IMR-90 (cell line): Measurements from ENCODE around the gene PILRA. TPM values are rescaled to one million over a fixed set of nuclear protein-coding genes. Genes with fewer than 3 reads are reported as not detected.

ENCODE experiments used
- ATAC-seq: fragments of 200-7000 bp; cut with Tn5 transposase; 2 replicates; pipeline ENCODE4 v1.9.1; 2020; ENCODE audit warnings: low read depth, mild to moderate bottlenecking, moderate library complexity
- BruUV-seq: library from RNA; stranded (reverse); fragments of 400-500 nt; replicated peaks from 2 replicates; lab custom pipeline; 2021; lab: Mats Ljungman, UMichigan
- CTCF ChIA-PET: fragments of 300-600 bp; formaldehyde crosslinking; extraction: SDS; loops from one replicate; lab custom pipeline; 2021; ENCODE audit warnings: antibody characterized with exemption; lab: Yijun Ruan, JAX
- POLR2A ChIA-PET: fragments of 300-600 bp; sonication (Branson Sonifier 250); formaldehyde crosslinking; loops from one replicate; lab custom pipeline; 2022; ENCODE audit warnings: antibody characterized with exemption; ENCODE audit not compliant: unreplicated experiment; lab: Charles Lee
- DNase-seq: peaks from one replicate; pipeline ENCODE4 v3.0.0; 2013
- H2AFZ ChIP-seq: replicated peaks from 2 replicates; pipeline ENCODE3; 2013; ENCODE audit warnings: low read length, mild to moderate bottlenecking; ENCODE audit not compliant: poor library complexity
- H2AK5ac ChIP-seq: 2 replicates; pipeline ENCODE4 v1.6.1; 2013; ENCODE audit warnings: low read depth, low read length, inconsistent platforms
- H2AK9ac ChIP-seq: replicated peaks from 2 replicates; pipeline ENCODE3; 2013; ENCODE audit warnings: mild to moderate bottlenecking, low read depth, low read length, moderate library complexity; ENCODE audit not compliant: poor library complexity
- H2BK120ac ChIP-seq: 2 replicates; pipeline ENCODE4 v1.6.1; 2013; ENCODE audit warnings: low read depth, low read length, inconsistent platforms
- H2BK15ac ChIP-seq: 3 replicates; pipeline ENCODE4 v1.6.1; 2013; ENCODE audit warnings: low read depth, low read length, inconsistent platforms
- H2BK20ac ChIP-seq: 2 replicates; pipeline ENCODE4 v1.6.1; 2013; ENCODE audit warnings: low read depth, mild to moderate bottlenecking, inconsistent platforms, low read length, moderate library complexity
- H2BK5ac ChIP-seq: 2 replicates; pipeline ENCODE4 v1.6.1; 2013; ENCODE audit warnings: mild to moderate bottlenecking, low read depth, low read length, inconsistent platforms; ENCODE audit not compliant: poor library complexity, severe bottlenecking
- H3K14ac ChIP-seq: replicated peaks from 2 replicates; pipeline ENCODE4 v1.6.1; 2013; ENCODE audit warnings: low read depth, low read length, inconsistent platforms
- H3K18ac ChIP-seq: 2 replicates; pipeline ENCODE4 v1.6.1; 2013; ENCODE audit warnings: low read depth, low read length, control low read depth
- H3K23ac ChIP-seq: 2 replicates; pipeline ENCODE4 v1.6.1; 2013; ENCODE audit warnings: low read depth, low read length, inconsistent platforms
- H3K27ac ChIP-seq: 2 replicates; pipeline ENCODE4 v1.5.1; 2013; ENCODE audit warnings: mild to moderate bottlenecking, control low read depth, low read length; ENCODE audit not compliant: insufficient read depth
- H3K27me3 ChIP-seq: 2 replicates; pipeline ENCODE4 v1.6.1; 2013; ENCODE audit warnings: low read length; ENCODE audit not compliant: control insufficient read depth, insufficient read depth
- H3K36me3 ChIP-seq: 2 replicates; pipeline ENCODE4 v1.6.1; 2013; ENCODE audit warnings: low read length, mixed read lengths; ENCODE audit not compliant: control insufficient read depth, insufficient read depth
- H3K4ac ChIP-seq: 2 replicates; pipeline ENCODE4 v1.6.1; 2013; ENCODE audit warnings: low read depth, low read length, inconsistent platforms
- H3K4me1 ChIP-seq: 2 replicates; pipeline ENCODE4 v1.6.1; 2013; ENCODE audit warnings: low read length, mixed read lengths; ENCODE audit not compliant: control insufficient read depth, insufficient read depth
- H3K4me2 ChIP-seq: 2 replicates; pipeline ENCODE4 v1.6.1; 2013; ENCODE audit warnings: low read depth, mild to moderate bottlenecking, control low read depth, low read length, moderate library complexity
- H3K4me3 ChIP-seq: 2 replicates; pipeline ENCODE4 v1.5.1; 2013; ENCODE audit warnings: low read depth, mild to moderate bottlenecking, control low read depth, low read length, moderate library complexity; ENCODE audit not compliant: insufficient read depth
- H3K56ac ChIP-seq: 2 replicates; pipeline ENCODE4 v1.6.1; 2013; ENCODE audit warnings: low read length, inconsistent platforms; ENCODE audit not compliant: insufficient read depth; ENCODE audit errors: extremely low read depth
- H3K79me1 ChIP-seq, 2 experiments: 2 replicates each; pipeline ENCODE4 v1.6.1; 2013; ENCODE audit warnings: low read length in 2 of 2, inconsistent platforms in 1 of 2, low read depth in 1 of 2
- H3K9ac ChIP-seq: 2 replicates; pipeline ENCODE4 v1.6.1; 2013; ENCODE audit warnings: low read depth, low read length, control low read depth
- H3K9me1 ChIP-seq: 2 replicates; pipeline ENCODE4 v1.6.1; 2013; ENCODE audit warnings: low read length, inconsistent platforms; ENCODE audit not compliant: insufficient read depth
- H3K9me3 ChIP-seq: 2 replicates; pipeline ENCODE4 v1.6.1; 2013; ENCODE audit warnings: low read length; ENCODE audit not compliant: control insufficient read depth, insufficient read depth
- H4K20me1 ChIP-seq: 2 replicates; pipeline ENCODE4 v1.6.1; 2013; ENCODE audit warnings: low read length, inconsistent platforms; ENCODE audit not compliant: insufficient read depth
- H4K5ac ChIP-seq: 2 replicates; pipeline ENCODE4 v1.6.1; 2013; ENCODE audit warnings: mild to moderate bottlenecking, low read depth, low read length, control low read depth
- H4K8ac ChIP-seq, 2 experiments: 2 replicates each; pipeline ENCODE4 v1.6.1; 2013; ENCODE audit warnings: low read depth in 2 of 2, low read length in 2 of 2, control low read depth in 1 of 2, inconsistent platforms in 1 of 2
- H4K91ac ChIP-seq: 2 replicates; pipeline ENCODE4 v1.6.1; 2013; ENCODE audit warnings: low read depth, low read length, inconsistent platforms; ENCODE audit not compliant: insufficient read depth
- BHLHE40 ChIP-seq: fragments of 150-350 bp; IDR thresholded peaks from 2 replicates; pipeline ENCODE4 v1.6.1; 2016; ENCODE audit warnings: mild to moderate bottlenecking, low read depth, low read length
- CHD1 ChIP-seq: IDR thresholded peaks from 2 replicates; pipeline ENCODE4 v1.6.1; 2012; ENCODE audit warnings: low read depth, low read length, improper control_type of control experiment
- FOS ChIP-seq: fragments of 150-350 bp; IDR thresholded peaks from 2 replicates; pipeline ENCODE4 v1.6.1; 2016; ENCODE audit warnings: low read depth, low read length
- MAZ ChIP-seq: IDR thresholded peaks from 2 replicates; pipeline ENCODE4 v1.6.1; 2012; ENCODE audit warnings: low read depth, mild to moderate bottlenecking, low read length, improper control_type of control experiment, moderate library complexity, borderline replicate concordance
- NFE2L2 ChIP-seq: fragments of 150-350 bp; IDR thresholded peaks from 2 replicates; pipeline ENCODE4 v1.6.1; 2016; ENCODE audit warnings: low read depth, mild to moderate bottlenecking, low read length
- RAD21 ChIP-seq: IDR thresholded peaks from 2 replicates; pipeline ENCODE4 v1.6.1; 2012; ENCODE audit warnings: low read length, improper control_type of control experiment
- WGBS, 2 experiments: methylation state at CpG; one replicate each; pipeline versions ENCODE4 v1.1.5 to v1.1.7; 2013; ENCODE audit warnings: missing lambda C conversion rate in 2 of 2; ENCODE audit not compliant: insufficient read length in 1 of 2; ENCODE audit errors: extremely low coverage in 2 of 2; 5-methylcytosine and 5-hydroxymethylcytosine counted together
- dilution Hi-C: fragments of 300-500 bp; cut with HindIII; formaldehyde crosslinking; loops from one replicate; pipeline ENCODE4 v1.14.3; 2018; ENCODE audit warnings: low sequenced_read_pairs; ENCODE audit not compliant: unreplicated experiment
- in situ Hi-C: fragments of 300-500 bp; cut with MboI; formaldehyde crosslinking; loops from 3 replicates; pipeline ENCODE4 v1.14.3; 2019; ENCODE audit warnings: low sequenced_read_pairs, inconsistent platforms, mixed read lengths
- intact Hi-C: fragments of 100-400 bp; cut with micrococcal nuclease; formaldehyde crosslinking; loops from 2 replicates; pipeline ENCODE4 v1.10.0; 2022
- polyA plus RNA-seq, 3 experiments: library from polyadenylated mRNA; depleted of rRNA; stranded (reverse); fragments of >200 nt; gene quantifications; 2 replicates each; pipeline ENCODE4 v1.2.3, GENCODE V29; 2012; ENCODE audit warnings: low replicate concordance in 1 of 3
- total RNA-seq: library from RNA; depleted of rRNA; stranded (reverse); fragments of >200 nt; gene quantifications from 2 replicates; pipeline ENCODE4 v1.2.3, GENCODE V29; 2012
- TF ChIP-seq, protein P1 (sequence below): fragments of 150-350 bp; IDR thresholded peaks from 2 replicates; pipeline ENCODE4 v1.6.1; 2017; ENCODE audit warnings: mild to moderate bottlenecking, antibody characterized with exemption, low read length, low read depth
- TF ChIP-seq, protein P2 (sequence below): conservative IDR thresholded peaks from 2 replicates; pipeline ENCODE4 v1.5.1; 2012; ENCODE audit warnings: mild to moderate bottlenecking, low read depth, low read length, improper control_type of control experiment

Gene PILRA
- total and polyA plus RNA-seq, 2 of the 4 experiments (the other 2 are of a cell fraction): 0.56 TPM; not detected in 1

DNA sequence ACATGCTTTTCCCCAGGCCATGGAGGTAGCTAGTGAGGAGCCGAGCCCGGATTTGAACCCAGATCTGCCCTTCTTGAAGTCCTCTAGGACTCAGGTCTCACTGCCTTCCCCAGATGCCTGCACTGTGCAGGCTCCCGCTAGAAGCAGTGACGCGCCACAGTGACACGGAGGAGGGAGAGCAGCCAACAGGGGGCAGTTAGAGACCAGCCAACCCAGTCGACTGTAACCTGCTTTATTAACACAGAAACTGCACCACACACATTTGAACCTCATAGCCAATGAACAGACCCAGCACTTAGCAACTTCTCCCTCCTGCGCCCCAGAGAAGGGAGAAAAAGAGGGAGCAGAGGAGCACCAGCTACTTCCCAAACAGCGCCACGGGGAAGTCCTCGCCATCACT lies 27.4 kb downstream of the PILRA start:
- intact Hi-C loops (no loop called here), in situ Hi-C loops (no loop called here), dilution Hi-C loops (no loop called here)
- H3K4me3 ChIP-seq: no peak overlapping the region
- no peak overlapping the region for H2BK120ac ChIP-seq
- POLR2A ChIA-PET: no interaction called here
- no peaks in the 10 kb centered on the region for H3K79me1 ChIP-seq
- no peak overlapping the region for H3K9ac ChIP-seq
- H3K56ac ChIP-seq: no peak overlapping the region
- H4K8ac ChIP-seq: no peak overlapping the region
- no peak overlapping the region for H3K27ac ChIP-seq
- H3K23ac ChIP-seq: no peak overlapping the region
- H2AK9ac ChIP-seq: no peak overlapping the region
- H2BK15ac ChIP-seq: no peak overlapping the region
- ATAC-seq (peak; percentile 35; the same call in 1 of the 2 replicates), DNase-seq (no peak)
- H3K4me2 ChIP-seq: no peak overlapping the region
- no peaks in the 10 kb centered on the region for H4K20me1 ChIP-seq
- H3K14ac ChIP-seq: no peak overlapping the region
- H3K9me1 ChIP-seq: no peaks in the 10 kb centered on the region; the same call in 1 of the 2 replicates
- H2AFZ ChIP-seq: no peak overlapping the region
- H3K18ac ChIP-seq: no peak overlapping the region
- H3K4ac ChIP-seq: no peak overlapping the region
- no peaks in the 10 kb centered on the region for H3K9me3 ChIP-seq
- H4K5ac ChIP-seq: no peak overlapping the region
- H3K4me1 ChIP-seq: no peaks in the 10 kb centered on the region
- no peak overlapping the region for H2AK5ac ChIP-seq
- CTCF ChIA-PET: no interaction called here
- peaks cover 50% of the 10 kb centered on the region for H3K27me3 ChIP-seq
- no TSS peak for BruUV-seq
- H4K91ac ChIP-seq: no peak overlapping the region
- no peak overlapping the region for H2BK5ac ChIP-seq
- no peak overlapping the region for H2BK20ac ChIP-seq
- TF ChIP-seq, protein P1, sequence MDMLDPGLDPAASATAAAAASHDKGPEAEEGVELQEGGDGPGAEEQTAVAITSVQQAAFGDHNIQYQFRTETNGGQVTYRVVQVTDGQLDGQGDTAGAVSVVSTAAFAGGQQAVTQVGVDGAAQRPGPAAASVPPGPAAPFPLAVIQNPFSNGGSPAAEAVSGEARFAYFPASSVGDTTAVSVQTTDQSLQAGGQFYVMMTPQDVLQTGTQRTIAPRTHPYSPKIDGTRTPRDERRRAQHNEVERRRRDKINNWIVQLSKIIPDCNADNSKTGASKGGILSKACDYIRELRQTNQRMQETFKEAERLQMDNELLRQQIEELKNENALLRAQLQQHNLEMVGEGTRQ: no peak
- TF ChIP-seq NFE2L2 (no peak), MAZ (no peak), CHD1 (no peak), RAD21 (peak; percentile 23; the same call in 1 of the 2 replicates), FOS (no peak), BHLHE40 (no peak)
- TF ChIP-seq, protein P2, sequence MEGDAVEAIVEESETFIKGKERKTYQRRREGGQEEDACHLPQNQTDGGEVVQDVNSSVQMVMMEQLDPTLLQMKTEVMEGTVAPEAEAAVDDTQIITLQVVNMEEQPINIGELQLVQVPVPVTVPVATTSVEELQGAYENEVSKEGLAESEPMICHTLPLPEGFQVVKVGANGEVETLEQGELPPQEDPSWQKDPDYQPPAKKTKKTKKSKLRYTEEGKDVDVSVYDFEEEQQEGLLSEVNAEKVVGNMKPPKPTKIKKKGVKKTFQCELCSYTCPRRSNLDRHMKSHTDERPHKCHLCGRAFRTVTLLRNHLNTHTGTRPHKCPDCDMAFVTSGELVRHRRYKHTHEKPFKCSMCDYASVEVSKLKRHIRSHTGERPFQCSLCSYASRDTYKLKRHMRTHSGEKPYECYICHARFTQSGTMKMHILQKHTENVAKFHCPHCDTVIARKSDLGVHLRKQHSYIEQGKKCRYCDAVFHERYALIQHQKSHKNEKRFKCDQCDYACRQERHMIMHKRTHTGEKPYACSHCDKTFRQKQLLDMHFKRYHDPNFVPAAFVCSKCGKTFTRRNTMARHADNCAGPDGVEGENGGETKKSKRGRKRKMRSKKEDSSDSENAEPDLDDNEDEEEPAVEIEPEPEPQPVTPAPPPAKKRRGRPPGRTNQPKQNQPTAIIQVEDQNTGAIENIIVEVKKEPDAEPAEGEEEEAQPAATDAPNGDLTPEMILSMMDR: peak; percentile 20; the same call in 1 of the 2 replicates
- WGBS, 2 experiments: 76% methylated on average over 2 of the region's 11 CpGs; no CpG with 5 or more reads in 1 of the 2 experiments
- H3K36me3 ChIP-seq: no peaks in the 10 kb centered on the region
